ENCODE results near the gene SARDH. TPM values are rescaled to one million over a fixed set of nuclear protein-coding genes. Genes with fewer than 3 reads are reported as not detected.

SARDH gene
- total and polyA plus RNA-seq, 7 donors = 0.49 to 3.0 (median 1.9) TPM; not detected in 1

DNA sequence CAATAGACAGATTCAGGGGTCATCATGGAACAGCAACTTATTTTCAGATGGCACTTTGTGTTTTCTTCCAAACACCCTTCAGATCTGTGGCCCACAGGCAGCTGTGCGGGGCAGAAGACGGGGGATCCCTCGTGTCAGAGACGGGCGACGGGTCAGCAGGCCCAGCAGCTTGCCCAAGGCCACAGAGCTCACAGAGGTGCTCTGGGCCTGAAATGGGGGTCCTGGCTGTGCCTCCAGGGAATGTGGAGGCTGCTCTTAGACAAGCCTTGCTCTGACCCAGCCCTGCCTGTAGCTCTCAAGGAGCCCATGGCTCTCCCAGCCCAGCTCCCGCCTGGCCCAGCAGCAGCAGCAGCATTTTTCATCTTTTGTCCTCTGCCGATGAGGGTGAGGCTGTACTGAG, 40.9 kb upstream of the SARDH start:
- no peaks in the 10 kb centered on the region for H3K4me1 ChIP-seq
- TF ChIP-seq POLR2A (IDR thresholded peaks at IDR 0.05) = no peak
- no peak for TF ChIP-seq POLR2AphosphoS5 (IDR thresholded peaks at IDR 0.05)
- TF ChIP-seq, protein P1, sequence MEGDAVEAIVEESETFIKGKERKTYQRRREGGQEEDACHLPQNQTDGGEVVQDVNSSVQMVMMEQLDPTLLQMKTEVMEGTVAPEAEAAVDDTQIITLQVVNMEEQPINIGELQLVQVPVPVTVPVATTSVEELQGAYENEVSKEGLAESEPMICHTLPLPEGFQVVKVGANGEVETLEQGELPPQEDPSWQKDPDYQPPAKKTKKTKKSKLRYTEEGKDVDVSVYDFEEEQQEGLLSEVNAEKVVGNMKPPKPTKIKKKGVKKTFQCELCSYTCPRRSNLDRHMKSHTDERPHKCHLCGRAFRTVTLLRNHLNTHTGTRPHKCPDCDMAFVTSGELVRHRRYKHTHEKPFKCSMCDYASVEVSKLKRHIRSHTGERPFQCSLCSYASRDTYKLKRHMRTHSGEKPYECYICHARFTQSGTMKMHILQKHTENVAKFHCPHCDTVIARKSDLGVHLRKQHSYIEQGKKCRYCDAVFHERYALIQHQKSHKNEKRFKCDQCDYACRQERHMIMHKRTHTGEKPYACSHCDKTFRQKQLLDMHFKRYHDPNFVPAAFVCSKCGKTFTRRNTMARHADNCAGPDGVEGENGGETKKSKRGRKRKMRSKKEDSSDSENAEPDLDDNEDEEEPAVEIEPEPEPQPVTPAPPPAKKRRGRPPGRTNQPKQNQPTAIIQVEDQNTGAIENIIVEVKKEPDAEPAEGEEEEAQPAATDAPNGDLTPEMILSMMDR (IDR thresholded peaks at IDR 0.05) = no peak
- TF ChIP-seq EP300 (IDR thresholded peaks at IDR 0.05) = no peak
- intact Hi-C loops (cut with DNase I) = no loop called here
- peaks cover 0 to 45% (median 10%) of the 10 kb centered on the region in 4 donors for H3K36me3 ChIP-seq
- DNase-seq = no peak
- no peak overlapping the region for H3K4me3 ChIP-seq
- H3K27ac ChIP-seq = no peak overlapping the region
- WGBS, 2 donors = 91 to 96% methylated on average over 8 of the region's 8 CpGs
- peaks cover 0 to 8% (median 0%) of the 10 kb centered on the region in 4 donors for H3K9me3 ChIP-seq
- no peaks in the 10 kb centered on the region for H3K27me3 ChIP-seq

DNA sequence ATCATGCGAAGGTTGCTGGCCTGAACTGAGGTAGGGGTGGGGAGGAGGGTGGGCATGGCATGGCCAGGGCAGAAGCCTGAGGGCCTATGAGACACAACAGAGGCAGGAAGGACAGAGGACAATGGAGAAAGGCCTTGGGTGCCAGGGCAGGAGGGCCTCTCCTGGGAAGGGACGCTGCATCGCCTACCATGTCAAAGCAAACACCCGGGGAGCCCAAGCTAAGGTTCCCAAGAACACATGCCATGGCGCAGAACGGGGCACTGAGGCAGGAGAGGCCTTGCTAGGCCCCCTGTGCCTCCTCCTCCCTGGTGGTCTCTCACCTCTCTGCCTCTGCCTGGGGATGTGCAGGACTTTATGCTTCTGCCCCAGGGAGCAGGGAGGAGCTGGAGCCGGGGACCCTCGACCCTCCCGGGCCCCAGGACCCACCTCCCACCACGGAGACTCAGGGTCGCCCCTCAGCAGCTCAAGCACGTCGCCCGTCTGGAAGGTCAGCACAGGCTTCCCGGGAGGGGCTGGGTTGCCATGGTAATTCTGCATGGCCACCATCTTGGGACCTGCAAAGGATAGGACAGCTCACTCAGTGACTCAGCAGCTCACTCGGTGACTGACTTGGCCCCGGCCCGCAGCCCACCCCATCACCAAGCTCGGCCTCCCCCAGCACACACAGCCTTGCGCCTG, 40.3 kb upstream of the SARDH start:
- WGBS, 2 donors = 94 to 95% methylated on average over 20 of the region's 20 CpGs
- Histone ChIP-seq H3K9me3 (peaks cover 0 to 10% (median 0%) of the 10 kb centered on the region in 4 donors), H3K4me1 (no peaks in the 10 kb centered on the region), H3K4me3 (no peak overlapping the region), H3K27ac (no peak overlapping the region), H3K36me3 (peaks cover 0 to 51% (median 15%) of the 10 kb centered on the region in 4 donors), H3K27me3 (no peaks in the 10 kb centered on the region)
- DNase-seq = no peak
- TF ChIP-seq POLR2A (IDR thresholded peaks at IDR 0.05) (no peak), POLR2AphosphoS5 (IDR thresholded peaks at IDR 0.05) (no peak), EP300 (IDR thresholded peaks at IDR 0.05) (no peak)
- TF ChIP-seq, protein P1 (IDR thresholded peaks at IDR 0.05) = no peak
- intact Hi-C loops (cut with DNase I) = no loop called here

DNA sequence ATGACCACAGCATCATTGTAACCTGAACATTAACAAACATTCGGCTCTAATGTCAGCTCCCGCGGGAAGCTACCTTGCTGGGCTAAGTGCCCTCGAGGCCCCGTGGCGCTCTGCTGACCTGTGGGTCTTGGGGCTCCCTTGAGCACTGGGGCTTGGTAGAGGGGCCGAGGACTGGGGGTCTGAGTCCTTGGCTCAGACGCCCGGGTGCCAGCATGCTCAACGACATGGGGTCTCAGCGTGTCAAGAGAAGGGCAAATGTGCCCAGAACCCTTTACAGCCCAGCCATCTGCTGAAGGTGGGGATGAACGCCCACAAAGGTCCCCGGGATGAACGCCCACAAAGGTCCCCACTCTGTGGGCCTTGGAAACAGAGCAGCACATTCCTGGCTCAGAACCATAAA, 39.7 kb upstream of the SARDH start:
- no peak overlapping the region for H3K4me3 ChIP-seq
- 95 to 96% methylated on average over 14 of the region's 14 CpGs for WGBS, 2 donors
- TF ChIP-seq EP300 (IDR thresholded peaks at IDR 0.05) (no peak), POLR2A (IDR thresholded peaks at IDR 0.05) (no peak), POLR2AphosphoS5 (IDR thresholded peaks at IDR 0.05) (no peak)
- TF ChIP-seq, protein P1 (IDR thresholded peaks at IDR 0.05) = no peak
- DNase-seq = no peak
- H3K4me1 ChIP-seq = no peaks in the 10 kb centered on the region
- no peak overlapping the region for H3K27ac ChIP-seq
- no peaks in the 10 kb centered on the region for H3K27me3 ChIP-seq
- peaks cover 0 to 10% (median 0%) of the 10 kb centered on the region in 4 donors for H3K9me3 ChIP-seq
- intact Hi-C loops (cut with DNase I) = no loop called here
- peaks cover 0 to 52% (median 16%) of the 10 kb centered on the region in 4 donors for H3K36me3 ChIP-seq

DNA sequence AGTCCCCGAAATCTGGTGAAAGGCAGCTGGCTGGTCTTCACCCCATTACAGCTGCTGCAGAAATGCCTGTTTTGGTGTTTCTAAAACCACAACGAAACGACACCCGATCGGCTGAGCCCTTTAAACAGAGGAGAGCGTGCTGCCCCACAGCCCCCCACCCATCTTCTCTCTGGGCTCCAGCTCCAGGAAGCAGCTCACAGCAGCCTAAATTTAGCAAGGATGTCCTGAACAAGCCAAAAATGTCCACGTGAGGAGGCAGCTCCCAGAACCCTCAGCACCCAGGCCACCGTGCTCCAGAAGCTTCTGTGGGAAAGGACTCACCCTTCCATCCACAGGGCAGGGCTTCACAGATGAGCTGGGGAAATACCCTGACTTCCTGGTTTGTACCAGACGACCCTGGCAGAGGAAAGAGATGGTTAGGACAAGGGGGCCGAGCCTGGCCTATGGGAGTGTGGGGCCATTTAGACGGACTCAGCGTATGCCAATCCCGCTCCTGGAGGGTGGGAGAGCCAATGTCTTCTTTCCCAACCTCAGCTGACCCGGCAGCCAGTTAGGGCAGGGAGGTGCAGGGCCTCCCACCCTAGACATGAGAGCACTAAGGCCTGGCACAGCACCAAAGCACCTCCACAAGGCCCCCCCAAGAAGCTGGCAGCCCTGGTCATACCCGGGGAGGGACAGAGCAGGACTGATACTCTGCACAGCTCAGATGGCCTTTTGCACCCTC, 39.1 kb upstream of the SARDH start:
- WGBS, 2 donors = 87 to 91% methylated on average over 15 of the region's 15 CpGs
- Histone ChIP-seq H3K36me3 (peaks cover 0 to 52% (median 16%) of the 10 kb centered on the region in 4 donors), H3K27me3 (no peaks in the 10 kb centered on the region), H3K9me3 (peaks cover 0 to 10% (median 0%) of the 10 kb centered on the region in 4 donors), H3K4me1 (no peaks in the 10 kb centered on the region), H3K4me3 (no peak overlapping the region), H3K27ac (no peak overlapping the region)
- intact Hi-C loops (cut with DNase I) = no loop called here
- DNase-seq = no peak
- TF ChIP-seq EP300 (IDR thresholded peaks at IDR 0.05) (no peak), POLR2A (IDR thresholded peaks at IDR 0.05) (no peak), POLR2AphosphoS5 (IDR thresholded peaks at IDR 0.05) (no peak)
- TF ChIP-seq, protein P1 (IDR thresholded peaks at IDR 0.05) = no peak
